ENCODE results near the gene SALL3.

- TF ChIP-seq, protein P1, sequence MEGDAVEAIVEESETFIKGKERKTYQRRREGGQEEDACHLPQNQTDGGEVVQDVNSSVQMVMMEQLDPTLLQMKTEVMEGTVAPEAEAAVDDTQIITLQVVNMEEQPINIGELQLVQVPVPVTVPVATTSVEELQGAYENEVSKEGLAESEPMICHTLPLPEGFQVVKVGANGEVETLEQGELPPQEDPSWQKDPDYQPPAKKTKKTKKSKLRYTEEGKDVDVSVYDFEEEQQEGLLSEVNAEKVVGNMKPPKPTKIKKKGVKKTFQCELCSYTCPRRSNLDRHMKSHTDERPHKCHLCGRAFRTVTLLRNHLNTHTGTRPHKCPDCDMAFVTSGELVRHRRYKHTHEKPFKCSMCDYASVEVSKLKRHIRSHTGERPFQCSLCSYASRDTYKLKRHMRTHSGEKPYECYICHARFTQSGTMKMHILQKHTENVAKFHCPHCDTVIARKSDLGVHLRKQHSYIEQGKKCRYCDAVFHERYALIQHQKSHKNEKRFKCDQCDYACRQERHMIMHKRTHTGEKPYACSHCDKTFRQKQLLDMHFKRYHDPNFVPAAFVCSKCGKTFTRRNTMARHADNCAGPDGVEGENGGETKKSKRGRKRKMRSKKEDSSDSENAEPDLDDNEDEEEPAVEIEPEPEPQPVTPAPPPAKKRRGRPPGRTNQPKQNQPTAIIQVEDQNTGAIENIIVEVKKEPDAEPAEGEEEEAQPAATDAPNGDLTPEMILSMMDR (IDR thresholded peaks at IDR 0.05), result no peak
- TF ChIP-seq POLR2A (IDR thresholded peaks at IDR 0.05), result no peak
These were observed 12.9 kb upstream of the SALL3 start for GRCh38 chr18:78966793-78967106.
